Neuronal stem cell (in vitro differentiated cells): ENCODE results near the gene ARHGAP35.

Experiments used
- DNase-seq: peaks from one replicate; pipeline ENCODE4 v3.0.0-alpha.2; 2013; ENCODE audit warnings: low spot score
- H2AFZ ChIP-seq: one replicate; pipeline ENCODE4 v1.6.1; 2013; ENCODE audit warnings: mild to moderate bottlenecking, low read length, inconsistent platforms
- H2AK5ac ChIP-seq: 2 replicates; pipeline ENCODE4 v1.6.1; 2013; ENCODE audit warnings: low read depth, mild to moderate bottlenecking, inconsistent platforms, low read length, moderate library complexity, mixed read lengths
- H2BK120ac ChIP-seq: 2 replicates; pipeline ENCODE4 v1.6.1; 2013; ENCODE audit warnings: low read depth, mild to moderate bottlenecking, inconsistent platforms, low read length, moderate library complexity, mixed read lengths
- H2BK12ac ChIP-seq: one replicate; pipeline ENCODE4 v1.6.1; 2013; ENCODE audit warnings: low read length, inconsistent platforms
- H2BK15ac ChIP-seq: 2 replicates; pipeline ENCODE4 v1.6.1; 2013; ENCODE audit warnings: mild to moderate bottlenecking, low read length, inconsistent platforms, mixed read lengths
- H2BK5ac ChIP-seq: one replicate; pipeline ENCODE4 v1.6.1; 2013; ENCODE audit warnings: inconsistent platforms, mild to moderate bottlenecking, low read length, moderate library complexity
- H3K14ac ChIP-seq: one replicate; pipeline ENCODE4 v1.6.1; 2013; ENCODE audit warnings: low read length, inconsistent platforms
- H3K18ac ChIP-seq: 2 replicates; pipeline ENCODE4 v1.6.1; 2013; ENCODE audit warnings: low read length, inconsistent platforms
- H3K23ac ChIP-seq: 2 replicates; pipeline ENCODE4 v1.6.1; 2013; ENCODE audit warnings: low read depth, mild to moderate bottlenecking, mixed read lengths, low read length, inconsistent platforms; ENCODE audit not compliant: poor library complexity
- H3K27ac ChIP-seq: replicated peaks from 3 replicates; pipeline ENCODE4 v1.5.1; 2013; ENCODE audit warnings: low read length, inconsistent platforms
- H3K27me3 ChIP-seq, 3 experiments: 2 replicates each; pipeline ENCODE4 v1.6.1; 2013; ENCODE audit warnings: low read length in 3 of 3, mild to moderate bottlenecking in 2 of 3, inconsistent platforms in 1 of 3, low read depth in 1 of 3, mixed read lengths in 1 of 3, moderate library complexity in 1 of 3; ENCODE audit not compliant: control insufficient read depth in 3 of 3, insufficient read depth in 3 of 3
- H3K36me3 ChIP-seq, 2 donors: replicated peaks in 1 of 2; 2 replicates each; pipeline ENCODE4 v1.6.1; 2013; ENCODE audit warnings: low read length in 2 of 2; ENCODE audit not compliant: control insufficient read depth in 2 of 2, insufficient read depth in 2 of 2
- H3K4ac ChIP-seq: 2 replicates; pipeline ENCODE4 v1.6.1; 2013; ENCODE audit warnings: inconsistent platforms, mild to moderate bottlenecking, low read length, moderate library complexity
- H3K4me1 ChIP-seq, 2 donors: 1 replicate in 1 of 2; 2 replicates in 1 of 2; pipeline ENCODE4 v1.6.1; 2013; ENCODE audit warnings: low read length in 2 of 2, low read depth in 1 of 2; ENCODE audit not compliant: control insufficient read depth in 2 of 2, insufficient read depth in 1 of 2
- H3K4me2 ChIP-seq: one replicate; pipeline ENCODE4 v1.6.1; 2013; ENCODE audit warnings: mild to moderate bottlenecking, low read length, inconsistent platforms; ENCODE audit not compliant: insufficient read depth, poor library complexity, severe bottlenecking
- H3K4me3 ChIP-seq, 2 donors: 2 replicates each; pipeline ENCODE4 v1.5.1; 2013; ENCODE audit warnings: low read length in 2 of 2, mild to moderate bottlenecking in 2 of 2, inconsistent platforms in 1 of 2, moderate library complexity in 1 of 2
- H3K79me1 ChIP-seq: one replicate; pipeline ENCODE4 v1.6.1; 2013; ENCODE audit warnings: low read depth, mild to moderate bottlenecking, inconsistent platforms, low read length, moderate library complexity
- H3K9ac ChIP-seq: one replicate; pipeline ENCODE4 v1.6.1; 2013; ENCODE audit warnings: mild to moderate bottlenecking, low read depth, low read length, inconsistent platforms; ENCODE audit not compliant: poor library complexity
- H3K9me3 ChIP-seq, 2 donors: replicated peaks in 1 of 2; 2 replicates each; pipeline versions ENCODE3 to v1.6.1; 2013; ENCODE audit warnings: low read length in 2 of 2, mild to moderate bottlenecking in 2 of 2, inconsistent platforms in 1 of 2, low read depth in 1 of 2, mixed read lengths in 1 of 2, moderate library complexity in 1 of 2; ENCODE audit not compliant: control insufficient read depth in 2 of 2, insufficient read depth in 1 of 2
- H4K8ac ChIP-seq: one replicate; pipeline ENCODE4 v1.6.1; 2013; ENCODE audit warnings: low read depth, mild to moderate bottlenecking, inconsistent platforms, low read length, moderate library complexity
- H4K91ac ChIP-seq: one replicate; pipeline ENCODE4 v1.6.1; 2013; ENCODE audit warnings: low read length, low read depth, mild to moderate bottlenecking, inconsistent platforms; ENCODE audit not compliant: poor library complexity
- WGBS, 2 donors: extraction: QIAGEN DNeasy Blood & Tissue Kit; methylation state at CpG; one replicate each; pipeline ENCODE4 v1.1.7; 2013; ENCODE audit warnings: missing lambda C conversion rate in 2 of 2, mixed read lengths in 1 of 2; ENCODE audit not compliant: insufficient read length in 2 of 2, insufficient replicate concordance in 1 of 2; ENCODE audit errors: extremely low coverage in 2 of 2; 5-methylcytosine and 5-hydroxymethylcytosine counted together

ARHGAP35 gene

GRCh38 chr19:46839752-46840497, 20.9 kb upstream of the ARHGAP35 start:
- Histone ChIP-seq H3K9ac (no peak overlapping the region), H2BK12ac (no peak overlapping the region), H3K4me3 (no peak overlapping the region), H4K8ac (no peak overlapping the region), H3K27ac (no peak overlapping the region), H3K79me1 (peaks cover 3% of the 10 kb centered on the region), H3K14ac (no peak overlapping the region), H3K4ac (no peak overlapping the region), H3K27me3 (no peaks in the 10 kb centered on the region), H2BK5ac (no peak overlapping the region), H3K23ac (no peak overlapping the region), H3K9me3 (no peaks in the 10 kb centered on the region), H2BK15ac (no peak overlapping the region), H2BK120ac (no peak overlapping the region), H4K91ac (no peak overlapping the region), H2AFZ (no peak overlapping the region), H3K4me2 (no peak overlapping the region), H2AK5ac (no peak overlapping the region), H3K36me3 (peaks cover 19 to 77% of the 10 kb centered on the region in 2 donors), H3K18ac (no peak overlapping the region), H3K4me1 (no peaks in the 10 kb centered on the region)
- DNase-seq: no peak
- no CpG with 5 or more reads among the region's 12 CpGs for WGBS, 2 donors

DNA sequence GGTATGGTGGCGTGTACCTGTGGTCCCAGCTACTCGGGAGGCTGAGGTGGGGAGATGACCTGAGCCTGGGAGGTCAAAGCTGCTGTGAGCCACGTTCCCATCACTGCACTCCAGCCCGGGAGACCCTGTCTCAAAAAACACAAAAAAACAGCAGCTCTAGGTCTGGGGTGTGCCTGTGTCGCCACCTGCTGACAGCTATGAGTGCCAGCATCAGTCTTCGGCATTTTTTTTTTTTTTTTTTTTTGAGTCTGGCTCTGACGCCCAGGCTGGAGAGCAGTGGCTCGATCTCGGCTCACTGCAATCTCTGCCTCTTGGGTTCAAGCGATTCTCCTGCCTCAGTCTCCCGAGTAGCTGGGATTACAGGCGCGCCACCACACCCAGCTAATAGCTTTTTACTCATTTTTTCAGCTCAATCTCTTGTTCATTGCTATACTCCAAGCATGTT, 20.3 kb upstream of the ARHGAP35 start:
- no peak overlapping the region for H2BK15ac ChIP-seq
- WGBS, 2 donors: no CpG with 5 or more reads among the region's 13 CpGs
- no peak overlapping the region for H3K4me3 ChIP-seq
- no peak overlapping the region for H3K18ac ChIP-seq
- H3K4ac ChIP-seq: no peak overlapping the region
- H2BK120ac ChIP-seq: no peak overlapping the region
- no peak overlapping the region for H4K91ac ChIP-seq
- H3K23ac ChIP-seq: no peak overlapping the region
- no peak overlapping the region for H4K8ac ChIP-seq
- no peak overlapping the region for H2BK12ac ChIP-seq
- H3K36me3 ChIP-seq: peaks cover 20 to 82% of the 10 kb centered on the region in 2 donors
- no peaks in the 10 kb centered on the region for H3K4me1 ChIP-seq
- no peak overlapping the region for H2BK5ac ChIP-seq
- H2AK5ac ChIP-seq: no peak overlapping the region
- no peak overlapping the region for H2AFZ ChIP-seq
- H3K4me2 ChIP-seq: no peak overlapping the region
- H3K79me1 ChIP-seq: peaks cover 3% of the 10 kb centered on the region
- H3K27ac ChIP-seq: no peak overlapping the region
- H3K14ac ChIP-seq: no peak overlapping the region
- H3K27me3 ChIP-seq: no peaks in the 10 kb centered on the region
- no peak overlapping the region for H3K9ac ChIP-seq
- DNase-seq: peak; percentile 71
- H3K9me3 ChIP-seq: no peaks in the 10 kb centered on the region

DNA sequence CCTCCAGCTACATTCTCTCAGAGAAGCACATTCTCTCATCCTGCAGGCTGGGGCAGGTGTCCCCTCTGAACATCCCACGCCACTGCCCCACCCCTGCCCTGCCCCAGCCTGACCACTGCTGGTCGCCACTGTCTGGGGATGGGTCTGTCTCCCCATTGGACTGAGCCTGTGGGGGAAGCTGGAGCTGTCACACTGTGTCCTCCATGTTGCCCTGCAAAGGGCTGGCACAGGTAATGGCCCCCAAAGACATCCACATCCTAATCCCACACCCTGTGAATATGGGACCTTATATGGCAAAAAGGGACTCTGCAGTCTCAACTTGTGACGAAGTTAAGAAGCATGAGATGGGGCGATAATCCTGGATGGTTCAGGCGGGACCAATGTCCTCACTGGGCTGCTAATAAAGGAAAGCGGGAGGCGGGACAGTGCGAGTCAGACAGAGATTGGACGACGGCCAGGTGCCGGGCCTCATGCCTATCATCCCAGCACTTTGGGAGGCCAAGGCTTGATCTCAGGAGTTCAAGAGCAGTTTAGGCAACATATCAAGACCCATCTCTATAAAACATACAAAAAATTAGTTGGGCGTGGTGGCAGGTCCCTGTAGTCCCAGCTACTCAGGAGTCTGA, 19.2 kb upstream of the ARHGAP35 start:
- Histone ChIP-seq H2BK15ac (no peak overlapping the region), H2AFZ (no peak overlapping the region), H2BK120ac (no peak overlapping the region), H3K18ac (no peak overlapping the region), H3K14ac (no peak overlapping the region), H3K4ac (no peak overlapping the region), H2BK5ac (no peak overlapping the region), H2AK5ac (no peak overlapping the region), H3K4me3 (no peak overlapping the region), H3K36me3 (peaks cover 20 to 82% of the 10 kb centered on the region in 2 donors), H4K8ac (no peak overlapping the region), H3K79me1 (peaks cover 3% of the 10 kb centered on the region), H3K9me3 (no peaks in the 10 kb centered on the region), H3K9ac (no peak overlapping the region), H3K4me1 (no peaks in the 10 kb centered on the region), H3K27ac (no peak overlapping the region), H4K91ac (no peak overlapping the region), H3K23ac (no peak overlapping the region), H2BK12ac (no peak overlapping the region), H3K27me3 (no peaks in the 10 kb centered on the region), H3K4me2 (no peak overlapping the region)
- WGBS, 2 donors: no CpG with 5 or more reads among the region's 12 CpGs
- DNase-seq: no peak

- no peak overlapping the region for H2BK5ac ChIP-seq
- no peak overlapping the region for H3K4me2 ChIP-seq
- H3K4me1 ChIP-seq: no peaks in the 10 kb centered on the region
- peak overlapping the region; percentile 27 for H3K18ac ChIP-seq
- H3K36me3 ChIP-seq: peaks cover 22 to 83% of the 10 kb centered on the region in 2 donors
- no peak overlapping the region for H3K4me3 ChIP-seq
- H3K14ac ChIP-seq: no peak overlapping the region
- H3K23ac ChIP-seq: no peak overlapping the region
- no CpG with 5 or more reads among the region's 11 CpGs for WGBS, 2 donors
- no peak overlapping the region for H4K8ac ChIP-seq
- no peak overlapping the region for H2AFZ ChIP-seq
- H3K27ac ChIP-seq: no peak overlapping the region
- no peak overlapping the region for H4K91ac ChIP-seq
- no peaks in the 10 kb centered on the region for H3K9me3 ChIP-seq
- H3K27me3 ChIP-seq: no peaks in the 10 kb centered on the region
- H3K4ac ChIP-seq: no peak overlapping the region
- H2AK5ac ChIP-seq: no peak overlapping the region
- H2BK12ac ChIP-seq: no peak overlapping the region
- no peak overlapping the region for H2BK15ac ChIP-seq
- peaks cover 3% of the 10 kb centered on the region for H3K79me1 ChIP-seq
- no peak for DNase-seq
- H3K9ac ChIP-seq: no peak overlapping the region
- H2BK120ac ChIP-seq: no peak overlapping the region
These were observed 18.0 kb upstream of the ARHGAP35 start for GRCh38 chr19:46842791-46843190.
